GM12891 (cell line): ENCODE results near the gene ZNF618.

Source experiments
- DNase-seq: peaks from one replicate; pipeline ENCODE4 v3.0.0; 2011; ENCODE audit warnings: low spot score; ENCODE audit not compliant: insufficient read length
- FAIRE-seq: peaks from 2 replicates; lab custom pipeline; 2011; peaks lifted over from hg19 to GRCh38; lab: Jason Lieb, UNC
- PAX5 ChIP-seq: IDR thresholded peaks from 2 replicates; pipeline ENCODE4 v1.6.1; 2011; ENCODE audit warnings: low read length, moderate library complexity, mild to moderate bottlenecking; ENCODE audit not compliant: insufficient read depth, severe bottlenecking
- POLR2A ChIP-seq: IDR thresholded peaks from 2 replicates; pipeline ENCODE4 v1.6.1; 2011; ENCODE audit warnings: low read depth, low read length, control low read depth
- POLR2AphosphoS5 ChIP-seq: IDR thresholded peaks from 2 replicates; pipeline ENCODE4 v1.6.1; 2011; ENCODE audit warnings: low read depth, low read length, control low read depth
- POU2F2 ChIP-seq: IDR thresholded peaks from 2 replicates; pipeline ENCODE4 v1.6.1; 2011; ENCODE audit warnings: low read depth, mild to moderate bottlenecking, control low read depth, low read length, moderate library complexity
- SPI1 ChIP-seq: IDR thresholded peaks from 2 replicates; pipeline ENCODE4 v1.6.1; 2011; ENCODE audit warnings: low read depth, low read length, control low read depth
- TAF1 ChIP-seq: IDR thresholded peaks from 2 replicates; pipeline ENCODE4 v1.6.1; 2011; ENCODE audit warnings: low read depth, low read length, control low read depth

ZNF618 gene

GRCh38 chr9:113978725-113979342, 102.7 kb downstream of the ZNF618 start:
- DNase-seq (no peak), FAIRE-seq (no peak)
- TF ChIP-seq POU2F2: no peak
- no peak for TF ChIP-seq POLR2AphosphoS5
- TF ChIP-seq SPI1: no peak
- no peak for TF ChIP-seq TAF1
- no peak for TF ChIP-seq POLR2A
- no peak for TF ChIP-seq PAX5

- FAIRE-seq: no peak
- no peak for DNase-seq
- TF ChIP-seq TAF1 (no peak), POLR2AphosphoS5 (no peak), SPI1 (no peak)
Observed at GRCh38 chr9:113979343-113980127, 103.4 kb downstream of the ZNF618 start.

GRCh38 chr9:113984639-113985380, 108.7 kb downstream of the ZNF618 start:
- no peak for DNase-seq
- TF ChIP-seq POU2F2 (no peak), PAX5 (no peak), POLR2AphosphoS5 (no peak), POLR2A (no peak), SPI1 (no peak), TAF1 (no peak)
- no peak for FAIRE-seq

DNA sequence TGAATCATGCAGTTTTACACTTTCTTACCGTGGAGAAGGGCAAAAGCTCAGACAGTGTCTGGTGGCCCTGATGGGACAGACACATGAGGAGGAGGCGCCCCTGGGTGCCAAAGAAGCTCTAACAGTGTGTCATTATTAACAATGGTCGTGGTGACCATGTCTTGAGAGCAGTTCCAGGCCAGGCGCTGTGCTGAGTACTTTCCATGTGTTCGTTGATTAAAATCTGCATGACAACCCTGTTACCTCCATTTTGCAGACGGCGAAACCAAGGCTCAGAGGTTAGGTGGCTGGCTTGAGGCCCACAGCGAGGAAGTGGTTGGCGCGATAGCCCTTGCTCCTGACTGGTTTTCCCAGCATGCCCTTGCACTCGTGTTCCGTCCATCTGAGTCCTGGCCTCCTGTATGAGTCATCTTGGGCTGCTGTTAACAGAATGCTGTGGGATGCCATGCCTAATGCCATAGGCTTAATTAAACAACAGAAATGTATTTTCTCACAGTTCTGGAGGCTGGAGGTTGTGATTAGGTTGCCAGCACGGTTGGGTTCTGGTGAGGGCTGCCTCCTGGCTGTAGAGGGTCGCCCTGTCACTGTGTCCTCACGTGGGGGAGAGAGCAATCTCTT, 110.0 kb downstream of the ZNF618 start:
- FAIRE-seq (no peak), DNase-seq (no peak)
- TF ChIP-seq POLR2AphosphoS5: no peak
- TF ChIP-seq POU2F2: no peak
- no peak for TF ChIP-seq SPI1
- TF ChIP-seq PAX5: no peak
- no peak for TF ChIP-seq POLR2A

GRCh38 chr9:113986931-113987330, 110.8 kb downstream of the ZNF618 start:
- TF ChIP-seq TAF1: no peak
- TF ChIP-seq POLR2A: no peak
- TF ChIP-seq PAX5: no peak
- TF ChIP-seq POU2F2: no peak
- no peak for TF ChIP-seq POLR2AphosphoS5
- TF ChIP-seq SPI1: no peak
- FAIRE-seq (no peak), DNase-seq (no peak)

- TF ChIP-seq POLR2A (no peak), SPI1 (no peak)
- FAIRE-seq (no peak), DNase-seq (no peak)
Observed at GRCh38 chr9:113987526-113987925, 111.4 kb downstream of the ZNF618 start.

DNA sequence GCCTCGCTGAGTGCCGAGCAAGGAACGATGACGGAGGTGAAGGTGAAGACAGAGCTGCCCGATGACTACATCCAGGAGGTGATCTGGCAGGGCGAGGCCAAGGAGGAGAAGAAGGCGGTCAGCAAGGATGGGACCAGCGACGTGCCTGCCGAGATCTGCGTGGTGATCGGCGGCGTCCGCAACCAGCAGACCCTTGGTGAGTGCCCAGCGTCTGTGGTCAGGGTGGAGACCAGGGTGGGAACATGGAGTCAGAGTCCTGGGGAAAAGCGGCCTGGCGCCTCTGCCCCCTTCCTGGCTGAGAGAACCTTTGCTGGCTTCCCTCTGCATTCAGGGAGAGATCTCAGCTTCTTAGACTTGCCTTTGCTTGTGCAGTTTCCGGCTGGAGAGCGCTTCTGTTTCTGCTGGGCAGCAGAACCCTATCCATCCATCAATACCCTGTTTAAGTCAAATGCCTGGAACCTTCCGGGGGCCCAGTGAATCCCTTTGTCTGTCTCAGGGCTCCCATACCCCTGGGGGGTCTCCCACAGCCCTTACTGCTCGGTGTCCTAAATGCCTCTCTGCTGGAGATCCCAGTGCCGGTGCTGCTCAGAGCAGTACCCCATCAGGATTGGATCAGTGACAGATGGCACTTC, 112.4 kb downstream of the ZNF618 start:
- TF ChIP-seq SPI1: no peak
- FAIRE-seq (no peak), DNase-seq (no peak)

GRCh38 chr9:113989017-113989713, 113.1 kb downstream of the ZNF618 start:
- TF ChIP-seq POU2F2: no peak
- no peak for TF ChIP-seq POLR2A
- no peak for TF ChIP-seq PAX5
- no peak for TF ChIP-seq POLR2AphosphoS5
- TF ChIP-seq TAF1: no peak
- TF ChIP-seq SPI1: no peak
- FAIRE-seq: no peak
- DNase-seq: no peak

GRCh38 chr9:113989714-113990569, 113.8 kb downstream of the ZNF618 start:
- DNase-seq: no peak
- no peak for FAIRE-seq
- TF ChIP-seq PAX5: no peak
- no peak for TF ChIP-seq POLR2A
- no peak for TF ChIP-seq POU2F2
- no peak for TF ChIP-seq SPI1
- no peak for TF ChIP-seq POLR2AphosphoS5
- no peak for TF ChIP-seq TAF1

DNA sequence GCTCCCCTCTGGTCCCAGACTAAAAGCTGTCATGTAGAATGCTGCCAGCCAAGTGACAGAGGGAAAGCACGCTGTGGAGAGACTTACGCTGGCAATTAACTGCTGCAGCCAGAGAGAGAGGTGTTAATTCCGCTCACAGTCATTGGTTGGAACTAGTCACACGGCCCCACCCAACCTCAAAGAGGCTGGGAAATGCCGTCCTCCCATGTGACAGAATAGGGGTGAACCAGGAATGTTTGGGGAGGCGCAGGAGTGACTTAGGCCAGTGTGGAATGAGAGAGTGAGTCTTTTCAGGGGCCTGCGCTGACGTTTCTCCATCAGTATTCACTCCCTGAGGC, 114.4 kb downstream of the ZNF618 start:
- no peak for TF ChIP-seq TAF1
- FAIRE-seq (no peak), DNase-seq (no peak)
